MCF 10A (cell line): Measurements from ENCODE around the gene UBAP1L. TPM values are rescaled to one million over a fixed set of nuclear protein-coding genes. Genes with fewer than 3 reads are reported as not detected.
A peak's percentile ranks its signal among the peaks of the same experiment; 100 is the strongest.

ENCODE experiments used
- BruUV-seq: library from RNA; stranded (reverse); fragments of 400-500 nt; replicated peaks from 2 replicates; lab custom pipeline; 2021; lab: Mats Ljungman, UMichigan
- CTCF ChIA-PET: fragments of 300-600 bp; sonication (Branson Sonifier 250); formaldehyde crosslinking; extraction: SDS; loops from one replicate; lab custom pipeline; 2021; ENCODE audit warnings: antibody characterized with exemption, inconsistent platforms; lab: Yijun Ruan, JAX
- POLR2A ChIA-PET: fragments of 300-600, 350-650 bp; sonication (Branson Sonifier 250); formaldehyde crosslinking; extraction: SDS; loops from one replicate; lab custom pipeline; 2020; ENCODE audit warnings: antibody characterized with exemption, inconsistent platforms; lab: Yijun Ruan, JAX
- DNase-seq: peaks from one replicate; pipeline ENCODE4 v3.0.0-alpha.2; 2018; ENCODE audit not compliant: unreplicated experiment
- H3K27ac Mint-ChIP-seq: one replicate; pipeline ENCODE4 v1.8.0; 2022; ENCODE audit warnings: mild to moderate bottlenecking, low read depth, mixed read lengths; ENCODE audit not compliant: unreplicated experiment
- H3K27me3 Mint-ChIP-seq: one replicate; pipeline ENCODE4 v1.8.0; 2022; ENCODE audit warnings: mixed read lengths; ENCODE audit not compliant: insufficient read depth, unreplicated experiment
- H3K36me3 Mint-ChIP-seq: one replicate; pipeline ENCODE4 v1.8.0; 2022; ENCODE audit warnings: mild to moderate bottlenecking, moderate library complexity, mixed read lengths; ENCODE audit not compliant: insufficient read depth, unreplicated experiment
- H3K4me1 Mint-ChIP-seq: one replicate; pipeline ENCODE4 v1.8.0; 2022; ENCODE audit warnings: mixed read lengths; ENCODE audit not compliant: insufficient read depth, unreplicated experiment
- H3K4me3 Mint-ChIP-seq: one replicate; pipeline ENCODE4 v1.8.0; 2022; ENCODE audit warnings: mild to moderate bottlenecking, moderate library complexity, mixed read lengths; ENCODE audit not compliant: unreplicated experiment
- H3K9me3 Mint-ChIP-seq: one replicate; pipeline ENCODE4 v1.8.0; 2022; ENCODE audit warnings: mixed read lengths; ENCODE audit not compliant: unreplicated experiment
- intact Hi-C: fragments of 100-400 bp; cut with micrococcal nuclease; formaldehyde crosslinking; loops from 2 replicates; pipeline ENCODE4 v1.14.1; 2022
- total RNA-seq: library from RNA; stranded (reverse); gene quantifications from 2 replicates; pipeline ENCODE4 v1.2.3, GENCODE V29; 2022
- TF ChIP-seq, protein P1 (sequence below): fragments of 200-600 bp; IDR thresholded peaks from one replicate; pipeline ENCODE4 v1.8.0; 2022; ENCODE audit warnings: antibody characterized with exemption, mild to moderate bottlenecking; ENCODE audit not compliant: unreplicated experiment

Gene UBAP1L
- total RNA-seq, 1 experiment from 2014 or later = 3.0 TPM

DNA sequence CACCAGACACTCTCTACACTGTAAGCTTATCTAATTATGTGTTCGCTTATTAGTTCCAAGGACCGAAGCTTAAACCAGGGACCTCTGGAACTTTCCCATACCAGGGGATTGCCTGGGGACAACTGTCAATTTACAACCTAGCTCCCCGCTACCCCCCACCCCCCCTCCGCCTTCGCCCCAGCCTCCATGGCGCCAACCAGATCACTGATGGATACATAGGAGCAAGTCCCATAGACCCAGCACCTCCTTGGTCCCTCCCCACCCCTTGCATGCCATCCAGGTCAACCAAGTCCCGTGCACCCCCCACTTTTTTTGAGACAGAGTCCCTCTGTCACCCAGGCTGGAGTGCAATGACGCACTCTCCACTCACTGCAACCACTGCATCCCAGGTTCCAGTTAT lies 19.5 kb upstream of the UBAP1L start:
- POLR2A ChIA-PET = interaction anchor here (0.8 to 1.6 kb wide), 11 partner anchors 10 to 152 kb away, joined by 3 to 8 read pairs (median 6); partner anchors contain the start of gene PARP16
- peak overlapping the region; percentile 90 for H3K4me3 Mint-ChIP-seq
- H3K36me3 Mint-ChIP-seq = peaks cover 16% of the 10 kb centered on the region
- BruUV-seq = no TSS peak
- DNase-seq = no peak
- H3K9me3 Mint-ChIP-seq = peaks cover 7% of the 10 kb centered on the region
- H3K27me3 Mint-ChIP-seq = no peaks in the 10 kb centered on the region
- CTCF ChIA-PET = interaction anchor here (0.9 to 1.3 kb wide), 2 partner anchors 10 to 13 kb away, joined by 3 read pairs; no protein-coding TSS in a partner anchor
- H3K4me1 Mint-ChIP-seq = peaks cover 8% of the 10 kb centered on the region
- TF ChIP-seq, protein P1, sequence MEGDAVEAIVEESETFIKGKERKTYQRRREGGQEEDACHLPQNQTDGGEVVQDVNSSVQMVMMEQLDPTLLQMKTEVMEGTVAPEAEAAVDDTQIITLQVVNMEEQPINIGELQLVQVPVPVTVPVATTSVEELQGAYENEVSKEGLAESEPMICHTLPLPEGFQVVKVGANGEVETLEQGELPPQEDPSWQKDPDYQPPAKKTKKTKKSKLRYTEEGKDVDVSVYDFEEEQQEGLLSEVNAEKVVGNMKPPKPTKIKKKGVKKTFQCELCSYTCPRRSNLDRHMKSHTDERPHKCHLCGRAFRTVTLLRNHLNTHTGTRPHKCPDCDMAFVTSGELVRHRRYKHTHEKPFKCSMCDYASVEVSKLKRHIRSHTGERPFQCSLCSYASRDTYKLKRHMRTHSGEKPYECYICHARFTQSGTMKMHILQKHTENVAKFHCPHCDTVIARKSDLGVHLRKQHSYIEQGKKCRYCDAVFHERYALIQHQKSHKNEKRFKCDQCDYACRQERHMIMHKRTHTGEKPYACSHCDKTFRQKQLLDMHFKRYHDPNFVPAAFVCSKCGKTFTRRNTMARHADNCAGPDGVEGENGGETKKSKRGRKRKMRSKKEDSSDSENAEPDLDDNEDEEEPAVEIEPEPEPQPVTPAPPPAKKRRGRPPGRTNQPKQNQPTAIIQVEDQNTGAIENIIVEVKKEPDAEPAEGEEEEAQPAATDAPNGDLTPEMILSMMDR = no peak
- H3K27ac Mint-ChIP-seq = no peak overlapping the region
- intact Hi-C loops = no loop called here

DNA sequence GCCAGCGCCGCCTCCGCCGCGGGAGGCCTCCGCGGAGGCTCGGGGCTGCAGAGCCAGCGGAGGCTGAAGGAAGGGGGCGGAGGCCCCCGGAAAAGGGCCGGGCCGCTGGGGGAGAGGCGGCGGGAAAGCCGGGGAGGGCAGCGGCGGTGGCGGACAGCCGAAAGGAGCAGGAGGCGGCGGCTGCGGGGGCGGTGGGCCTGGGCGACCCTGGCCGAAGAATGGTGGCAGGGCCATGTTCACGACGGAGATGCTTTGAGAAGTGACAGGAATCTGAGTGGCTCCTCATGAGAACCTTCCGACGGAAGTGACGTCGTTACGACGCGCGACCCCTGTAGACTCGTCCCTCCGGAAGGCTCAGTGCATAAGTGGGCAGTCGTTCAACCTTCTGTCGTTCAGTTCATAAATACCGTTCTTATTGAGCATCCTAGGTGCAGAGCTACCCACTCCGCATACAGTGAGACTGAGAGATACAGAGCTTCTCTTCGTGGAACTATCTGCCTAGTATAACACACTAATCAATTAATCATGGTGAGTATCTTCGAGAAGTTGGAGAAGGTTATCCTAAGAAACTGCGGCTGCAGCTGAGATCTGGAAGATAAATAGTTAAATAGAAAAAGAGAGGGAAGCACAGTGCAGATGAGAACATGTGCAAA lies 18.7 kb upstream of the UBAP1L start, which contains the start of gene PDCD7:
Gene PDCD7, minus strand, starts transcription at position 261 of the 653 bp plus-strand sequence. Its CDS starts 27 bp downstream, at position 234.
- Mint-ChIP-seq H3K9me3 (peaks cover 7% of the 10 kb centered on the region), H3K36me3 (peaks cover 25% of the 10 kb centered on the region), H3K4me1 (peaks cover 8% of the 10 kb centered on the region), H3K27ac (peak within 1 kb of the TSS; percentile 90), H3K4me3 (peak within 1 kb of the TSS; percentile 90), H3K27me3 (no peaks in the 10 kb centered on the region)
- BruUV-seq = TSS peak; percentile 91
- peak; percentile 88 for DNase-seq
- TF ChIP-seq, protein P1 = no peak
- CTCF ChIA-PET = interaction anchor here (0.9 to 1.3 kb wide), 2 partner anchors 11 to 14 kb away, joined by 3 read pairs; no protein-coding TSS in a partner anchor
- intact Hi-C loops = no loop called here
- POLR2A ChIA-PET = interaction anchor here (0.6 to 1.6 kb wide), 19 partner anchors 11 to 451 kb away, joined by 3 to 8 read pairs (median 3); partner anchors contain the start of genes CLPX, PARP16 and SPG21

DNA sequence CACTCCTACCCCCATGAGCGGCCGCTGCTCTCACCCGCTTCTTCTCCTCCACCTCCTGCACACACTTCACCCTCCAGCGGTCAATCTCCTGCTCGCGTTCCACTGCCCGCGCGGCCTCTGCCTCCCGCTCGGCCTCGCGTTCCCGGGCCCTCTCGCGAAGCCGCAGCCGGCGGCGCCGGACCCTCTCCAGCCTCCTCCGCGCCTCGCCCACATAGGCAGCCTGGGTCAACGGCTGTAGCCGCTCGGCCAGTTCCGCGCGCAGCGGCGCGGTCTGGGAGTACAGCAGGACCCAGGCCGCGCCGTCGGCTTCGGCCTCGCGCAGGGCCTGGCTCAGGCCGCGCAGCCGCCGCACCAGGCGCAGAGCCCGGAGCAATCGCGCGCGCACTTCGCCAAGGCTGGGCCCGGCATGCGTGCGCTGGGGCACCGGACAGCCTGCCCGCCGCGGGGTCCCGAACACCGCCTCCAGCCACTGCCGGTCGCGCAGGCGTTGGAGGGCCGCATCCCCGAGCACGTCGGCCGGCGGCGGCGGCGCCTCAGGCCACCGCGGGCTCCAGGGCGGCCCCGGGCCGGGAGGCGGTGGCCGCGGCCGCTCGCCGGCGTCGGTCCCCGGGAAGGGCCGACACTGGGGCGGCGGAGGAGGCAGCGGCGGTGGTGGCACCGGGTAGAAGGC lies 18.0 kb upstream of the UBAP1L start:
- H3K9me3 Mint-ChIP-seq = peaks cover 7% of the 10 kb centered on the region
- TF ChIP-seq, protein P1 = no peak
- peak overlapping the region; percentile 90 for H3K27ac Mint-ChIP-seq
- peak overlapping the region; percentile 90 for H3K4me3 Mint-ChIP-seq
- ChIA-PET POLR2A (interaction anchor here (0.7 to 1.6 kb wide), 10 partner anchors 12 to 583 kb away, joined by 3 to 8 read pairs (median 4); partner anchors contain the start of genes CLPX, PARP16 and SPG21), CTCF (interaction anchor here (1.3 kb wide), 1 partner anchor 14 kb away, joined by 3 read pairs; no protein-coding TSS in a partner anchor)
- H3K36me3 Mint-ChIP-seq = peaks cover 31% of the 10 kb centered on the region
- peak; percentile 30 for DNase-seq
- no peaks in the 10 kb centered on the region for H3K27me3 Mint-ChIP-seq
- BruUV-seq = no TSS peak
- intact Hi-C loops = no loop called here
- peaks cover 8% of the 10 kb centered on the region for H3K4me1 Mint-ChIP-seq

DNA sequence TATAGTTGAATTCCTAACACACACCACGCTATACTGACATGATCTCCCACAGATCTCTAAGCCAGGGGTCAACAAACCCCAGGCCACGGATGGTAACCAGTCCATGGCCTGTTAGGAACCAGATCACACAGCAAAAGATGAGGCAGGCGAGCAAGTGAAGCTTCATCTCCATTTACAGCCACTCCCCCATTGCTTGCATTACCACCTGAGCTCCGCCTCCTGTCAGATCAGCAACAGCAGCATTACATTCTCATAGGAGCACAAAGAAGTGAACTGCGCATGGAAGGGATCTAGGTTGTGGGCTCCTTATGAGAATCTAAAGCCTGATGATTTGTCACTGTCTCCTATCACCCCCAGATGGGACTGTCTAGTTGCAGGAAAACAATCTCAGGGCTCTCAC lies 15.9 kb upstream of the UBAP1L start:
- peaks cover 52% of the 10 kb centered on the region for H3K36me3 Mint-ChIP-seq
- TF ChIP-seq, protein P1 = no peak
- no peaks in the 10 kb centered on the region for H3K9me3 Mint-ChIP-seq
- ChIA-PET POLR2A (interaction anchor here (1.1 kb wide), 1 partner anchor 154 kb away, joined by 3 read pairs; no protein-coding TSS in a partner anchor), CTCF (no interaction called here)
- H3K27ac Mint-ChIP-seq = no peak overlapping the region
- no peaks in the 10 kb centered on the region for H3K27me3 Mint-ChIP-seq
- DNase-seq = peak; percentile 16
- no peak overlapping the region for H3K4me3 Mint-ChIP-seq
- intact Hi-C loops = no loop called here
- peaks cover 8% of the 10 kb centered on the region for H3K4me1 Mint-ChIP-seq
- BruUV-seq = no TSS peak
